ENCODE measurements around the gene GTF3C4. TPM values are rescaled to one million over a fixed set of nuclear protein-coding genes. Genes with fewer than 3 reads are reported as not detected.

The GTF3C4 gene
- total RNA-seq, 4 donors from 2014 or later = 16.6 to 25.9 (median 24.1) TPM

- H3K36me3 ChIP-seq = peaks cover 83% of the 10 kb centered on the region
- WGBS = 80% methylated on average over 2 of the region's 2 CpGs
- no peak overlapping the region for H3K27ac ChIP-seq
- no peak for DNase-seq (ENCODE audit: low spot score in 2 of 2)
- no peaks in the 10 kb centered on the region for H3K9me3 ChIP-seq
- no peaks in the 10 kb centered on the region for H3K4me1 ChIP-seq
- H3K4me3 ChIP-seq = no peak overlapping the region
- no peak for TF ChIP-seq EP300 (IDR thresholded peaks at IDR 0.05)
- no peak for TF ChIP-seq POLR2A (IDR thresholded peaks at IDR 0.05)
- no peak for TF ChIP-seq POLR2AphosphoS5 (IDR thresholded peaks at IDR 0.05)
- TF ChIP-seq, protein P1, sequence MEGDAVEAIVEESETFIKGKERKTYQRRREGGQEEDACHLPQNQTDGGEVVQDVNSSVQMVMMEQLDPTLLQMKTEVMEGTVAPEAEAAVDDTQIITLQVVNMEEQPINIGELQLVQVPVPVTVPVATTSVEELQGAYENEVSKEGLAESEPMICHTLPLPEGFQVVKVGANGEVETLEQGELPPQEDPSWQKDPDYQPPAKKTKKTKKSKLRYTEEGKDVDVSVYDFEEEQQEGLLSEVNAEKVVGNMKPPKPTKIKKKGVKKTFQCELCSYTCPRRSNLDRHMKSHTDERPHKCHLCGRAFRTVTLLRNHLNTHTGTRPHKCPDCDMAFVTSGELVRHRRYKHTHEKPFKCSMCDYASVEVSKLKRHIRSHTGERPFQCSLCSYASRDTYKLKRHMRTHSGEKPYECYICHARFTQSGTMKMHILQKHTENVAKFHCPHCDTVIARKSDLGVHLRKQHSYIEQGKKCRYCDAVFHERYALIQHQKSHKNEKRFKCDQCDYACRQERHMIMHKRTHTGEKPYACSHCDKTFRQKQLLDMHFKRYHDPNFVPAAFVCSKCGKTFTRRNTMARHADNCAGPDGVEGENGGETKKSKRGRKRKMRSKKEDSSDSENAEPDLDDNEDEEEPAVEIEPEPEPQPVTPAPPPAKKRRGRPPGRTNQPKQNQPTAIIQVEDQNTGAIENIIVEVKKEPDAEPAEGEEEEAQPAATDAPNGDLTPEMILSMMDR (IDR thresholded peaks at IDR 0.05) = no peak
- no peaks in the 10 kb centered on the region for H3K27me3 ChIP-seq
Measured at GRCh38 chr9:132647806-132648205, 22.5 kb upstream of the GTF3C4 start.

DNA sequence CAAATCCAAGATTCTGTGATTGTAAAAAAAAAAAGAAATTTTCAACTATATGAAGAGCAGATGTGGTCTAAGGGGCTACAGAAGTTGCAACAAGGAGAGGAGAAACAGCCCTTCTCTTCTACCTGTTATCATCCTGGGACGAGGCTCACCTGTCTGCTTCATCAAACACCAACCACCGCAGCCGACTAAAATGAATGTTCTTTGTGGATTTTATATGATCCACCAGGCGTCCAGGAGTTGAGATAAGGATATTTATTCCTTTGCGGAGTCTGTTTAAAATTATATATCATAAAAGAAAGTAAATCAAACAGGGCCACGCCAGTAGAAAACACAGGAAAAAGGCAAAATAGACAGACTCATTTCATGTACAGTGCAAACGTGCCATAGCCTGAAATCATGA is 22.0 kb upstream of the GTF3C4 start:
- 92% methylated on average over 7 of the region's 7 CpGs for WGBS
- no peaks in the 10 kb centered on the region for H3K9me3 ChIP-seq
- H3K27ac ChIP-seq = no peak overlapping the region
- H3K27me3 ChIP-seq = no peaks in the 10 kb centered on the region
- no peak for DNase-seq (ENCODE audit: low spot score in 2 of 2)
- H3K4me3 ChIP-seq = no peak overlapping the region
- TF ChIP-seq POLR2A (IDR thresholded peaks at IDR 0.05) = no peak
- H3K36me3 ChIP-seq = peaks cover 80% of the 10 kb centered on the region
- H3K4me1 ChIP-seq = no peaks in the 10 kb centered on the region

DNA sequence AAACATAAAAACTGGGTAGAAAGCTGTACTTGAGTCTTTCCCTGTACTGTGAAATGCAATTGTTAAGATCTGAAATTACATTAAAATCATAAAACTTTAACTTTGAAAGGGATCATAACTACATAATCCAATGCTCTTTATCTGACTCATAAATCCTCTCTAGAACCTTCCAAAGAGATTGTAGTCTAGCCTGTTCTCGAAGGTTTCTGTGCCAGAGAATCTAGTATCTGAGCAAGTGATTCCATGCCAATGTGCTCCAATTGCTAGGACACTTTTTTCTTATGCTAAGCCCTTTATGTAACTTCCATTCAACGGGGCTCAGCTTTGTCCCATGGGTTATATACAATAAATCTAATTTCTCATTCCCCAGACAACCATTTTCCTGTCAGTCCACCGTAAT is 21.6 kb upstream of the GTF3C4 start:
- TF ChIP-seq POLR2A (IDR thresholded peaks at IDR 0.05) (no peak), POLR2AphosphoS5 (IDR thresholded peaks at IDR 0.05) (no peak), EP300 (IDR thresholded peaks at IDR 0.05) (no peak)
- TF ChIP-seq, protein P1 (IDR thresholded peaks at IDR 0.05) = no peak
- Histone ChIP-seq H3K4me3 (no peak overlapping the region), H3K27me3 (no peaks in the 10 kb centered on the region), H3K27ac (no peak overlapping the region), H3K9me3 (no peaks in the 10 kb centered on the region), H3K36me3 (peaks cover 77% of the 10 kb centered on the region), H3K4me1 (no peaks in the 10 kb centered on the region)
- DNase-seq (ENCODE audit: low spot score in 2 of 2) = no peak
- 65% methylated on average over 3 of the region's 3 CpGs for WGBS

DNA sequence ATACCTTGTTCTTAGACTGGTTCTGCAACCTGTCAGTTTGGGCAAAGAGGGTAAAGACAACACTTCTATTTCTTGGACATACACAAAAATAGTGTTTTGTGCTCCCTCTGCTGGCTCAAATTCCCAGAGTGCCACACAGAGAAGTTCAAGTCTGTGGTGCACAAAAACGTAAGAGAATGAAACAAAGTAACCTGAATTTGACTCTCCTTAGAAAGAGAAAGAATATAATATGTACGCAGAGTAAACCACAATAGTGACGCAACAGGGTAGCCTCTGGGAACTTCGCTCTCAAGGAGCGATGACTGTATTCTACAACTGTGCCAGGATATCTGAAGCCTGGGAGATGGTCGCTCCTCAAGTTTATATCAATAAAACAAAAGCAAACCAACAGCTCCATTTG is 19.0 kb upstream of the GTF3C4 start:
- no peak for DNase-seq (ENCODE audit: low spot score in 2 of 2)
- H3K4me1 ChIP-seq = no peaks in the 10 kb centered on the region
- WGBS = 65% methylated on average over 6 of the region's 6 CpGs
- H3K9me3 ChIP-seq = no peaks in the 10 kb centered on the region
- H3K27ac ChIP-seq = no peak overlapping the region
- H3K27me3 ChIP-seq = no peaks in the 10 kb centered on the region
- H3K36me3 ChIP-seq = peaks cover 70% of the 10 kb centered on the region
- H3K4me3 ChIP-seq = no peak overlapping the region
- no peak for TF ChIP-seq EP300 (IDR thresholded peaks at IDR 0.05)
- TF ChIP-seq POLR2AphosphoS5 (IDR thresholded peaks at IDR 0.05) = no peak
- no peak for TF ChIP-seq POLR2A (IDR thresholded peaks at IDR 0.05)
- TF ChIP-seq, protein P1 (IDR thresholded peaks at IDR 0.05) = no peak

DNA sequence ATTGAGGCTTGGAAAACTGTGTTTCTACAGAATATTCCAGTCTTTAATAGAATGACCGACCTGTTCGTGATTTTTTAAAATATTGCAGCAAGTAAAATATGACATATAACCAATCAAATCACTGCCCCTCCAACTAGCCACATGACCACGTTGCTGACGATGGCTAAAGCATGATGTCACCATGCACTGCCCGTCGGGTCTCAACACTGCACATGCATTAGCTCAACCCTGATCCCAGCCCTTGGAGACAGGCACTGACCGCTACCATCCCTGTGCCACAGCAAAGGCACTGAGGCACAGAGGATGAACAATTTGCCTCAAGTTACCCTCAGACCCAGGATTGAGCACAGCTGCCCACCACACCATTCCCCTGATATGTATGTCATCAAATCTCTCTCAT is 14.0 kb upstream of the GTF3C4 start:
- Histone ChIP-seq H3K27ac (no peak overlapping the region), H3K9me3 (no peaks in the 10 kb centered on the region), H3K4me3 (no peak overlapping the region), H3K36me3 (peaks cover 71% of the 10 kb centered on the region), H3K27me3 (no peaks in the 10 kb centered on the region), H3K4me1 (no peaks in the 10 kb centered on the region)
- WGBS = 88% methylated on average over 7 of the region's 7 CpGs
- DNase-seq (ENCODE audit: low spot score in 2 of 2) = no peak
- TF ChIP-seq, protein P1 (IDR thresholded peaks at IDR 0.05) = no peak
- TF ChIP-seq POLR2A (IDR thresholded peaks at IDR 0.05) = no peak
- no peak for TF ChIP-seq POLR2AphosphoS5 (IDR thresholded peaks at IDR 0.05)
- TF ChIP-seq EP300 (IDR thresholded peaks at IDR 0.05) = no peak
